ELF-1 (cell line): ENCODE data around the gene TRIM10.
"Not testable (repeated sequence)": the region's sequence is repeated elsewhere in the genome, so short reads cannot be mapped to it uniquely, and the experiment has no call there.

ENCODE experiments used
- DNase-seq: peaks from one replicate; pipeline ENCODE4 v3.0.0-alpha.2; 2016; ENCODE audit warnings: low read depth, low spot score

TRIM10 gene

DNA sequence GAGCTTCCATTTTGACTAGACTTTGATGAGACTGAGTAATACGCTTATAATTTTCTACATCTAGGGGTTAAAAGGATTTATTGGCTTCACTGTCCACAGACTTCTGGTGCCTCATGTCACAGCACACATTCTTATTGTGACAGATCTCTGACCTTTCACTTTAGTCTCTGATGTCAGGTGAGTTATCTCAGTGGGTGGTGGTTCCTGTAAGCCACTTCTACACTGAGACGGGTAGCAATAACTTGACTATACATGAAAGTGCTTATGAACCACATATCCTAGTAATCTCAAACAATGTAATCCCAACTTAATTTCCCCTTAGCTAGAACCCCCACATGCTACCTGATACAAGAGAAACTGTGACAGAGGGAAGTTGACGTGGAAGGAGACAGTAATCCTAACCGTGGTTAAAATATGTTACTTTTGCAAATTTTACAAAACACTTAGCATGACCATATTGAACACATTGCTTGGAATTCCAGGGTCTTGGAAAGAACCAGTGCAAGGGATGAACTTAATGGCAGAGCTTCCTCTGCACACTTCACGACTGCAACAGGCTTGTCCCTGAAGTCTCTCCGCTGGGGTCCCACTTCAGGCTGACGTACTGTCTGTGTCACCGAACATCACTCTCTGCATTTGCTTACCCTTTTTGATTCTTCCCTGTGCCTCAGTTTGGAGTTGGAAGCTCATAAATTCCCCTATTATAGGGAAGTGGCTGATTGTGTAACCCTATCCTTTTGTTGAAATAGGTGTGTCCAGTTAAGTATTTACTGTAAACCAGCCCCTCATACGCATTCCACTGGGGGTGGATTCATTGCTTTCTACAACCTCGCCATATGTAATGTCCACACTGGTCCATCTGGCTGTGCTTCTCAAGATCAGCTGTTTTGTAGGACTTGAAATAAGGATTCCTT lies 31.5 kb downstream of the TRIM10 start:
- DNase-seq: no peak

GRCh38 chr6:30127238-30128093 lies 33.5 kb downstream of the TRIM10 start:
- peak; percentile 55 for DNase-seq

DNA sequence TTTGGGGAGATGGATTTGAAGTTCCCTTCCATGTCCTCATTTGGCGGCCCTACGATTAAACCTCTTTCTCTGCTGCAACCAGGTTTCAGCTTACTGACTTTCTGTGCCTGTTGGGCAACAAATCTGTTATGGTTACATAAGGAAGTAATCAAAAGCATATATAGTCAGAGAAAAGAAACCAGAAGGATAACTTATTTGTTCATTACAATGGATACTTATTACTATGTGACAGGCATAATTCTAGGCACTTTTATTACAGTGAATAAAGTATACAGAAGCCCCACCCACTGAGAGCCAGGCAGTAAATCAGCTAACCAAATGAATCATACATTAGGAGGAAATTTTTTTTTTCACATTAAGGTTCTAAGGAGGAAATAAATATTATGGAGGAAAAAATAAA lies 38.5 kb downstream of the TRIM10 start:
- no peak for DNase-seq

- no peak for DNase-seq
Observed at GRCh38 chr6:30121446-30122366, 39.3 kb downstream of the TRIM10 start.

GRCh38 chr6:30118691-30119090 lies 42.3 kb downstream of the TRIM10 start:
- DNase-seq: not testable (repeated sequence)

DNA sequence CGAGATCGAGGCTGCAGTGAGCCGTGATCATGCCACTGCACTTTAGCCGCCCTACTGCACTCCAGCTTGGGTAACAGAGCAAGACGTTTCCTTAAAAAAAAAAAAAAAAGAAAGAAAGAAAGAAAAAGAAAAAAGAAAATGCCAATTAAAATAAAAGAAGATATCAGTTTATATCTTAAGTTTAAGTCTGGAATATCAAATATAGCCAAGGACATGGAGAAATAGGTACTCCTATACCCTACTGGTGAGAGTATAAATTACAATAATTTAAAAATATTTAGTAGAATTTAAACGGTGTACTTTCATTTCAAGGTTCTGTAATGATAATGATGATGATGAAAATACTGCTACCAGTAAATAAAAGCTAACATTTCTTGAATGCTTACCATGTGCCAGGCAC lies 44.3 kb downstream of the TRIM10 start:
- no peak for DNase-seq

- no peak for DNase-seq
Observed at GRCh38 chr6:30113841-30114240, 47.2 kb downstream of the TRIM10 start.

DNA sequence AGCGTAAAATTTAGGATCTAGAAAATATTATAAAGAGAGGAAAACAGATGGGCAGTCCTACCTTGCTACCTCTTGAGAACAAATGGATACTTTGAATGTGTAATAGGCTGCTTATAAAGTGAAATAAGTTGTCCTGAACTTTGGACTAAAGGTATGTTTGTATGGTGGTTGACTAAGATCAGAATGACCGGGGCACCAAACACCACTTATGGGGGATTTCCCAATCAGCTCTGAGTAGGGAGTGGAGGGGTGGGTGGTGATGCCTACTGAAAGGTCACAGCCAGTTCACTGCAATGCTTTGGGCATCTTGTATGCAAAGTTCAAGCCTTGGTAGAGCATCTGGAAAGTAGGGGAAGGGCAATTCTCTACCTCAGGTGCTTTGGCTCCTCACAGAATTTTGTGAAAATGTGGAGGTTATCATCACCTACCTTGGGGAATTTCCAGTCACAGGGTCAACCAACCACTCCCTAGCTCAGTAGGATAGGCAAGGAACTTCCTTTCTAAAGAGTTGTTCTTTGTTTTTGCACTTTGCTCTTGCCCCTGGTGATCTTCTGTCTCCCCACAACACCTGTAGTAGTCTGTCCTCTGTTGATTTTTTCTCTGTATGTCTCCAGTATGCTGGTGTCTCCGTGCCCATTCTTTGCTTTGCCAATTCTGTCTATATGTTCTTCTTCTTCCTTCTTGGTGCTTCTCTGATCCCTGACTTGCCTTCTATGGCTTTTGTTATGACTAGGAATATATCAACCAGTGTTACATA lies 47.8 kb downstream of the TRIM10 start, which contains the start of gene TRIM31:
TRIM31 (minus strand) TSS at position 88 of the 757 bp plus-strand sequence. CDS start 285 bp downstream, outside the sequence.
- no peak for DNase-seq

DNA sequence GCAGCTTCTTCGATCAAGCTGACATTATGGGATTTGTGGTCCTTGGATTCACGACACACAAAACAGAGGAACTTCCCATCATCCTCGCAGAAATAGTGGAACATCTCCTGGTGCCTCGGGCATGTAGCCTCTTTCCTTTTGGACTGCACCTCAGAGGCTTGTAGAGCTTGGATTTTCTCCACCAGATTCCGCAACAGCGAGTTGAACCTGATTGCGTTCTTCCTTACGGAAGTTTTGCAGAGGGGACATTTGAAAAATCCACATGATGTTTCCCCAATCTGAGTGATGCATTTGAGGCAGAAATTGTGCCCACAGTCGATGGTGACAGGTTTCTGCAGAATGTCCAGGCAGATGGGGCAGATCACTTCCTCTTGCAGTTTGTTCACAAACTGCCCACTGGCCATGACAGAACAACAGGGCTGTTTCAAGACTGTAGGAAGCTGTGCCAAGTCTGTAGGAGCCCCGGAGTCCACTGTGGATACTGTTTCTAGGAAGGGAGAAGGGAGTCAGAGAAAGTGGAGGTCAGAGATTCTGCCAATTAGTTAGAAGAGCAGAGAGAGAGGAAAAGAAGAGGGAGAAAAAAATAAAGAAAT lies 48.5 kb downstream of the TRIM10 start:
- no peak for DNase-seq

DNA sequence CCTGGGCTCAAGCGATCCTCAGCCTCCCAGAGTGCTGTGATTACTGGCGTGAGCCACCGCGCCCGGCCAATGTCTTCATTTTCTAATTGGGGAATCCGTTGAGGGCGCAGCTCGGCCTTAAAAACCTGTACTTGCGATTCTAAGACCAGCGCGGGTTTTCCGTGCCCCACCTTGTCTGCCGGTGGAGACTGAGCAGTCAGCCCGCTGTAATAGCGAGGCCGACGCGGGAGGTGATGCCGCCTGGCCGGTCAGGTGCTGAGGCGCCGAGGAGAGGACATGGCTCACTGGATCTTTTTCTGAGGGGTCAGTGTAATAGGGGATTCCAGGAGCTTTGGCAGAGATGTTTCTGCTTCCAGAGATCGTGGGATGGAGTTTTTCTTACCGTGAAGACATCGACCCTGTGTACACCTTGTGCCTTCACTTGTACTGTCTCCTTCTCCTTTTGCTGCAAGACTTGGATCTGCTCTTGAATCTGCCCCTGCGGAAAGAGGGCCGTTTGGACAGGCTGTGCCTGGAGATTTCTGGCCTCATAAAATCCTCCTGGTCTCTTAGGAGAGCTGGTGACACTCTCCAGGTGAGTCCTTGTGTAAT lies 49.6 kb downstream of the TRIM10 start:
- DNase-seq: no peak

DNA sequence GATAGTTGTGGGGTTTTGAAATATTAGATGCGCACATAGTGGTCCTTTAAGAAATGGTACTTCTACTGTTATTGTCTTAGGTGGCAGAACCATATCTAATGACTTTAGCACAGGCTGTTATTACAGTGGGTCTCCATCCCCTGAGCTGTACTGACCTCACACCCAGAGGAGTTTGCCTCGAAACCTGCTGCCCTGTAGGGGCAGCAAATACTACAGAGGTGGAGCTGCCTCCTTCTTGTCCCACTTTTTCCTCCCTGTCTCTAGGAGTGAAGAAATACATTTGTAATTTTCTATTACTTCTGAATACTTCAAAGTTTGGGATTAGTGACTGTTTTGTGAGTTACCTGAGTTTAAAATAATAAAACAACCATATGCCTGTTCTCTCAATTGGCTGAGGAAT lies 56.4 kb downstream of the TRIM10 start:
- DNase-seq: no peak

DNA sequence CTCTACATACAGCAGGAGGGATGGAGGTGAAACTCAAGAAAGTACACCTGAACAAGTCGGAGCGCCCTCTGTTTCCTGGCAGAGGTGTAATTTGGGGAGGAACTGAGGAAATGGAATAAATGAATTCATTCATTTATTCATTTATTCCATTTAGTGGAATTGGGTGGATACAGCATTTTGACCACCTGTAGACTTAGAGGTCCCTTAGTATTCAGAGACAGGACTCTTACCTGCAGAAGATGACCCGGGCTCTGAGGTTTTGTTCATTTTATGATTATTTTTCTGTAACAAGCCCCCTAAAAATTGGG lies 57.2 kb downstream of the TRIM10 start:
- DNase-seq: no peak

DNA sequence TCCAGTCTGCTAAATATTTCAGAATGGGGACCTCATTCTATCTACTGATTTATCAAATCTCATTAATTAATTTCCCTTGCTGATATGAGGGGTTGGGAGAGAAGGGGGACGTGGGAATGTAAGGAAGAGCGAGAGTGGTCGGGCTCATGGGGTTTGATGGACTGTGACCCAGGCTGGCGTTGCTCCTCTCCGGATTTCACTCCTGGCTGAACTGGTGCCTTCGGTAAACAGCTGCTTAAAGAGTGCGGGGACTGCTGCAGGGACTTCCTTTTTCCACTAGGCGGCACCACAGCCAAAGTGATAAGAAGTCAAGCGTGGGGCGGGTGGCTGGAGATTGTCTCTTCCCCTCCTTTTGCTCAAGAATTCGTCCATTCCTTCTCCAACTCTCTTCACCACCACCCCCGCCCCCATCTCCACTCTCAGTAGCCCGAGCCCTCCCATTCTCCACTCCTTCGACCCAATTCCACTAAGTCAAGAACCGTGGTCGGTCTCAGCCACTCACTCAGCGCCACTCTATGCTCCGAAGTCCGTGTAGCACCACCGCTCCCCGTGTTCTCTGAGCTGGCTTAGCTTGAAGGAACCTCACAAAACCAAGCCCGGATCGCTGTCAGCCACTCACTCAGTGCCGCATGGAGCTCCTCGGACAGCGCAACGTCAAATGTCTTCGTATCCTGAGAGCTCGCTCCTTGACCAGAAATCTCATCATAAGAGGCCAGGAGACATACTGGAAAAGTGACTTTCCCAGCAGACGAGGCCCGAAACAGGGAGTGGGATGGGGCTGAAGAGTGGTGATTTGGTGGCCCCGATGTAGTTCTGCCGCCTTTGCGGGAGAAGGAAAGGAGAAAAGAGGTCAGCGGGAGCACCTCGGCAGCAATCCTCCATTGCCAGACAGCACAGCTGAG lies 57.8 kb downstream of the TRIM10 start:
- DNase-seq: peak; percentile 91

DNA sequence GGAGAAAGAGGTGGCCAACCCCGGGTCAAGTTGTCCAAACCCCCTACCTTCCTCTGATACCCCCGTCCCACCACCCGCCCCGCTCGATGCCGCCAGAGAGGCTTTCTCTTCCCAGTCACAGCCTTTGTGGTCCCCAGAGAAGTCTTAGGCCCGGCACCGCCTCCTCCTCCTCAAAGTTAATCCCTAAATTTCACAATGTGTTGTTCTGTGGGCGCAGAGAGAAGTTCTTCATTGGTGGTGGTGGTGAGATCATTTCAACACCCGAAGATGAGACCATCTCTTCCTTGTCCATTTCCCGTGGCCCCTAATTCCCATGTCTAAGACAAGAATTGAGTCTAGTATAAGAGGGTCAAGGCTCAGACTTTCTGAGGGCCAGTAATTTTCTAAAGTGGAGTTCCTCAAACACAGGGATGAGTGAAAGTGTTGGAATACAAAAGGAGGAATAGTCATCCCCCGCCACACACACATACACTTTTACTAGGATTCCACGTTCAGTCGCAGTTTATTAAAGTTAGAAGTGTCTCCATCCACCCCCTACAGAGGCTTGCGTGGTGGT lies 58.5 kb downstream of the TRIM10 start:
- DNase-seq: no peak
